CD4-positive, alpha-beta T cell treated with Interleukin-12 subunit alpha and Interleukin-12 subunit beta, for 1 hour (primary cell): ENCODE data around the gene TMEM203.
A peak's percentile ranks its signal among the peaks of the same experiment; 100 is the strongest.

ENCODE experiments used
- DNase-seq: peaks from one replicate; pipeline ENCODE4 v3.0.0-alpha.2; 2020

The TMEM203 gene

GRCh38 chr9:137163365-137163715 is 42.1 kb downstream of the TMEM203 start:
- DNase-seq, result no peak

- no peak for DNase-seq
Observed at GRCh38 chr9:137162505-137163364, 42.7 kb downstream of the TMEM203 start.

GRCh38 chr9:137161558-137162486 is 43.6 kb downstream of the TMEM203 start:
- DNase-seq, result no peak

GRCh38 chr9:137160716-137161557 is 44.5 kb downstream of the TMEM203 start:
- no peak for DNase-seq

- DNase-seq, result no peak
Observed at GRCh38 chr9:137160054-137160425, 45.4 kb downstream of the TMEM203 start.

GRCh38 chr9:137159105-137160053 is 46.1 kb downstream of the TMEM203 start:
- no peak for DNase-seq

- no peak for DNase-seq
Observed at GRCh38 chr9:137158625-137159024, 46.8 kb downstream of the TMEM203 start.

- DNase-seq, result no peak
Observed at GRCh38 chr9:137157618-137158415, 47.6 kb downstream of the TMEM203 start.

GRCh38 chr9:137156567-137157375 is 48.7 kb downstream of the TMEM203 start:
- DNase-seq, result peak; percentile 59
